T-helper 2 cell treated with Interferon-gamma antibody and Interleukin-4, amounts not matched to agents 100 ng/mL and 5 ng/mL, for 36 hours (primary cell): ENCODE measurements around the gene NOM1. TPM values are rescaled to one million over a fixed set of nuclear protein-coding genes. Genes with fewer than 3 reads are reported as not detected.

Source experiments
- total RNA-seq: library from RNA; stranded (reverse); gene quantifications from 2 replicates; pipeline ENCODE4 v1.2.3, GENCODE V29; 2022

Gene NOM1
- total RNA-seq, 1 donor from 2014 or later: 34.5 TPM

Other genes starting within 250 kb of the NOM1 start
- 52.0 and 52.7 TPM in 2 replicates for gene LMBR1, start 56.5 kb upstream of the NOM1 start, total RNA-seq
- gene MNX1, start 61.0 kb downstream of the NOM1 start, total RNA-seq: 0.14 TPM in 1 of 2 replicates, not detected in the other
- gene UBE3C, start 189.2 kb downstream of the NOM1 start, total RNA-seq: 69.1 and 71.0 TPM in 2 replicates